IMR-90 (cell line): ENCODE data around the gene ARL6IP5.

Experiments used
- BHLHE40 ChIP-seq: fragments of 150-350 bp; IDR thresholded peaks from 2 replicates; pipeline ENCODE4 v1.6.1; 2016; ENCODE audit warnings: mild to moderate bottlenecking, low read depth, low read length
- CEBPB ChIP-seq: IDR thresholded peaks from 2 replicates; pipeline ENCODE4 v1.6.1; 2012; ENCODE audit warnings: low read depth, low read length, improper control_type of control experiment
- MXI1 ChIP-seq: IDR thresholded peaks from 2 replicates; pipeline ENCODE4 v1.6.1; 2012; ENCODE audit warnings: low read depth, mild to moderate bottlenecking, low read length, moderate library complexity, borderline replicate concordance
- NFE2L2 ChIP-seq: fragments of 150-350 bp; IDR thresholded peaks from 2 replicates; pipeline ENCODE4 v1.6.1; 2016; ENCODE audit warnings: low read depth, mild to moderate bottlenecking, low read length
- POLR2A ChIP-seq: IDR thresholded peaks from 2 replicates; pipeline ENCODE4 v1.6.1; 2012; ENCODE audit warnings: mild to moderate bottlenecking, low read depth, low read length
- RAD21 ChIP-seq: IDR thresholded peaks from 2 replicates; pipeline ENCODE4 v1.6.1; 2012; ENCODE audit warnings: low read length, improper control_type of control experiment
- TF ChIP-seq, protein P1 (sequence below): conservative IDR thresholded peaks from 2 replicates; pipeline ENCODE4 v1.5.1; 2012; ENCODE audit warnings: mild to moderate bottlenecking, low read depth, low read length, improper control_type of control experiment
- TF ChIP-seq, protein P2 (sequence below): fragments of 150-350 bp; IDR thresholded peaks from 2 replicates; pipeline ENCODE4 v1.6.1; 2017; ENCODE audit warnings: mild to moderate bottlenecking, antibody characterized with exemption, low read length, low read depth

DNA sequence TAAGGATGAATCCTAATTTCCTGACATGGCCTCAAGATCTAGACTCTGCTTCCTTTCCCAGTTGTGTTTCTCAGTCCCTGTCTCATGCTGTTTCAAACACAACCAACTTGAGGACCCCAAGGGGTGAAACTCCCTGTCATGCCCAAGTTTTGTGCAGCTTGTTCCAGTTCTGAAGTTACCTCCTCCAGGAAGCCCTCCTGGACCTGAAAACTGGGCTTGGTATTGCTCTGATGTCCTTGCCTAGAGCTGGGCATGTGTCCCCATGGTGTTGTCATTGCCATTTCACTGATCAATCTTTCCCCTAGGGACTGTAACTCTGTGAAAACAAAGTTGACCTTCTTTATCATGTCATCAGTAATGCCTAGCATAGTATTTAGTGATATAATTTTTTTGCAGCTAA lies 43.8 kb downstream of the ARL6IP5 start:
- TF ChIP-seq, protein P1, sequence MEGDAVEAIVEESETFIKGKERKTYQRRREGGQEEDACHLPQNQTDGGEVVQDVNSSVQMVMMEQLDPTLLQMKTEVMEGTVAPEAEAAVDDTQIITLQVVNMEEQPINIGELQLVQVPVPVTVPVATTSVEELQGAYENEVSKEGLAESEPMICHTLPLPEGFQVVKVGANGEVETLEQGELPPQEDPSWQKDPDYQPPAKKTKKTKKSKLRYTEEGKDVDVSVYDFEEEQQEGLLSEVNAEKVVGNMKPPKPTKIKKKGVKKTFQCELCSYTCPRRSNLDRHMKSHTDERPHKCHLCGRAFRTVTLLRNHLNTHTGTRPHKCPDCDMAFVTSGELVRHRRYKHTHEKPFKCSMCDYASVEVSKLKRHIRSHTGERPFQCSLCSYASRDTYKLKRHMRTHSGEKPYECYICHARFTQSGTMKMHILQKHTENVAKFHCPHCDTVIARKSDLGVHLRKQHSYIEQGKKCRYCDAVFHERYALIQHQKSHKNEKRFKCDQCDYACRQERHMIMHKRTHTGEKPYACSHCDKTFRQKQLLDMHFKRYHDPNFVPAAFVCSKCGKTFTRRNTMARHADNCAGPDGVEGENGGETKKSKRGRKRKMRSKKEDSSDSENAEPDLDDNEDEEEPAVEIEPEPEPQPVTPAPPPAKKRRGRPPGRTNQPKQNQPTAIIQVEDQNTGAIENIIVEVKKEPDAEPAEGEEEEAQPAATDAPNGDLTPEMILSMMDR, result no peak
- TF ChIP-seq, protein P2, sequence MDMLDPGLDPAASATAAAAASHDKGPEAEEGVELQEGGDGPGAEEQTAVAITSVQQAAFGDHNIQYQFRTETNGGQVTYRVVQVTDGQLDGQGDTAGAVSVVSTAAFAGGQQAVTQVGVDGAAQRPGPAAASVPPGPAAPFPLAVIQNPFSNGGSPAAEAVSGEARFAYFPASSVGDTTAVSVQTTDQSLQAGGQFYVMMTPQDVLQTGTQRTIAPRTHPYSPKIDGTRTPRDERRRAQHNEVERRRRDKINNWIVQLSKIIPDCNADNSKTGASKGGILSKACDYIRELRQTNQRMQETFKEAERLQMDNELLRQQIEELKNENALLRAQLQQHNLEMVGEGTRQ, result no peak
- no peak for TF ChIP-seq MXI1
- no peak for TF ChIP-seq POLR2A
- no peak for TF ChIP-seq RAD21
- no peak for TF ChIP-seq CEBPB
- TF ChIP-seq BHLHE40, result no peak
- no peak for TF ChIP-seq NFE2L2
